Activated gamma-delta T cell treated with anti-CD3 and anti-CD28 coated beads, Interleukin-2, amount 50 U/mL, for 16 hours (primary cell): ENCODE measurements around the gene NISCH.

Experiments
- DNase-seq: peaks from one replicate; pipeline ENCODE4 v3.0.0-alpha.2; 2020; ENCODE audit warnings: low read depth

NISCH gene

DNA sequence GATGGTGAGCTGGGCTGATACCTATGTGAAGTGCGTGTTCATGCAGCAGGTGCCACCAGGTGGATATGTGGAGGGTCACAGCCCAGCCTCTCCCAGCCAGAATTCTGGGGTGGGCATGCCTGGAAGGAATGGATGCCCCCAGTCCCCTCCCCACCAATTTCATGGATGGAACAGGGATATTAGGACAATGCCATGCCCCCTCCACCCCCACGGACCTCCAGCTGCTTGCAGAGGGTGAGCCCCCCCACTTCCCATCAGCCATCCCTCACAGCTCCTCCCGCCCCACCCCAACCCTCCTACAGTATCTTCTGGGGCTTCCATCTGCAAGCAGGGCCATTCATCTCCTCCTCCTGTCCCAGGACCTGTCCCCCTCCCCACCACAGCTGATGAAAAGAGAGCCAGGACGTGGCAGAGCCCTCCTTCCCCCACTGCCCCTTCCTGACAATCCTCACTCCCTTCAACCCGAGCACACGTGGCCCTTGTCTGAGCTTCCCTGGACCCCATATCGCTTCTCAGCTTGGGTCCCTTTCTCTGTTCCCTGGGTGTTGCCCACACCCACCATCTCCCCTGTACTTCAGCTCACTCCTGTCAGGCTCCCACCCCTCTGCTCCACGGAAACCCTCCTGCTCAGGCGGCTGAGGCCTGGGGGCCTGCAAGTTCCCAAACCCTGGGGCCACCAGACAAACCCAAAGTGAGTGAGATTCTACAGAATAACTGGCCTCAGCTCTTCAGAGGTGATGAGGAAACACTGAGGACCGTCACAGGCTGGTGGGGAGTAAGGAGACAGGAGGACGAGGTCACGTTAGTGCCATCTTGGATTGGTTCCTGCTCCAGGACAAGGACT, 7.7 kb upstream of the NISCH start:
- no peak for DNase-seq

DNA sequence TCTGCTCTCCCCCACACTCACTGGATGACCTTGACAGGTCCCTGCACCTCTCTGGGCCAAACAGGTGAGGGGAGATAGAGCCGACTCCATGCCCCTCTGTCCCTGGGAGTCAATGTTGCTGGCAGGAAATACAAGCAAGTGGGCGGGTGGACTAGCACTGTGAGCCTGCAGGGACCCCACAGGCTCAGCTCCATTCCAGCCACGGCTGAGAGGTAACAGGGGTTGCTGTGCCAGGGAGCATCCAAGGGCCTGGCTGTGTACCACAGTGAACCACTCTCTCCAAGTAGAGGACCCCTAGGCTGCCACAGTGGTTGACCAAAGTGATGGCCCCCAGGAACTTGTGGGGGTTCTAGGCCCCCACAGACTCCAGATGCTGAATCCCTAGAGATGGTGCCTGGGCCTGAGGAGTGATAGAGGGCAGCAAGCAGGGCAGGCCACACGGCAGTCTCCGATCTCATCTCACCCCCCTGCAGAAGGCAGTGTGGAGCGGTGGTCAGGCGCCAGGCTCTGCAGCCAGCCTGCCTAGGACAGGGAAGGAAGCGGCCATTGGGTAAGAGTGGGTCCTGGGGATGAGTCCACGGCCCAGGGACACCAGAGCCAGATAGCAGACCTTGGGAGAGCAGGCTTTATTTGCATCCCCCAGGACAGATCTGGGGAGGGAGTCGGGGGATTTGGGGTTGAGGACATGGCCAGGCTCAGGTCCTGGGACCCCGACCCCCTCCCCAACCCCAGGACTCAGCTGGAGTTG, 4.7 kb upstream of the NISCH start:
- DNase-seq, result no peak

DNA sequence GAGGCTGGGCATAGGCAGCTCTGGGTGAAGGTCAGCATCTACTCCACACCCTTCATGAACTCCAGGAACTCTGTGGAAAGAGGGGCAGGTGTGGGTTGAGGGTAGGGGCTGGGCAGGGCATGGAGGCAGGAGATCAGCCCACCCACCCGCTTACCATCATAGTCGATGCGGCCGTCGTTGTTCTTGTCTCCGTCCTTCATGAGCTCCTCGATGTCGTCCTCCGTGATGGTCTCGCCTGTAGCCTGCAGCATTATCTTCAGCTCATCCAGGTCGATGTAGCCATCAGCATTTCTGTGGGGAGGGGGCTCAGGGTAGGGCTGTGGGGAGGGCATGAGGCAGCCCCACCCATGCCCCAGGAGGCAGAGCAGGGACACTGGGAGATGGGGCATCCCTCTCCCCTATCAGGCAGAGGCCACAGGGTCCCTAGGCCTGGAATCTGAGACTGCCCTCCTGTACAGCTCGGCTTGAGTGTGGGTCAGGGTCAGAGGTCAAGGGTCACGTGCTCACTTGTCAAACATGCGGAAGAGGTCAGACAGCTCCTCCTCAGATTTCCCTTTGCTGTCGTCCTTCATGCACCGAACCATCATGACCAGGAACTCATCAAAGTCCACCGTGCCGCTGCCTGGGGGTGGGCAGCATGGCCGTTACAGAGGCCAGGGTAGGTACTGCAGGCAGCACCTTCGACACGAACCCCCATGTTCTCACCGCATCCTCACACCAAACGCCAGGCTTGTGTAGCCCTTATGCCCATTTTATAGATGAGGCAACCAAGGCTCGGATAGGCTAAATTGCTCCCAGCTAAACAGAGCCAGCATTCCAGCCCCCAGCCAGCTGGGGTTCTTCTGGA, 3.9 kb upstream of the NISCH start:
- DNase-seq, result no peak

DNA sequence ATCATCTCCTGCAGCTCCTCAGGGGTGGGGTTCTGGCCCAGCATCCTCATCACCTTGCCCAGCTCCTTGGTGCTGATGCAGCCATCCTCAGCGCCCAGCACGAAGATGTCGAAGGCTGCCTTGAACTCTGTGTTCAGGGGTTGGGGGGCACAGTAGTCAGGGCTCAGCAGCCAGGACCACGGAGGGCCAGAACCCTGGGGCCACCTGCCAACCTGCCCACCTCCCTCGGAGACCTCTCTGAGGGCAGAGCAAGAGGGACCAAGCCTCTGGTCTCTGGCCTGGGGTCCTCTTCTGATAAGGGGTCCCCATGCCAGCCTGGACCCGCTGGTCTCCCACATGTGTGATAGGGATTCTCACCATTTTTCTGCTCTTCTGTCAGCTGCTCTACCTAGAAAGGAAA, 3.3 kb upstream of the NISCH start:
- DNase-seq, result no peak

DNA sequence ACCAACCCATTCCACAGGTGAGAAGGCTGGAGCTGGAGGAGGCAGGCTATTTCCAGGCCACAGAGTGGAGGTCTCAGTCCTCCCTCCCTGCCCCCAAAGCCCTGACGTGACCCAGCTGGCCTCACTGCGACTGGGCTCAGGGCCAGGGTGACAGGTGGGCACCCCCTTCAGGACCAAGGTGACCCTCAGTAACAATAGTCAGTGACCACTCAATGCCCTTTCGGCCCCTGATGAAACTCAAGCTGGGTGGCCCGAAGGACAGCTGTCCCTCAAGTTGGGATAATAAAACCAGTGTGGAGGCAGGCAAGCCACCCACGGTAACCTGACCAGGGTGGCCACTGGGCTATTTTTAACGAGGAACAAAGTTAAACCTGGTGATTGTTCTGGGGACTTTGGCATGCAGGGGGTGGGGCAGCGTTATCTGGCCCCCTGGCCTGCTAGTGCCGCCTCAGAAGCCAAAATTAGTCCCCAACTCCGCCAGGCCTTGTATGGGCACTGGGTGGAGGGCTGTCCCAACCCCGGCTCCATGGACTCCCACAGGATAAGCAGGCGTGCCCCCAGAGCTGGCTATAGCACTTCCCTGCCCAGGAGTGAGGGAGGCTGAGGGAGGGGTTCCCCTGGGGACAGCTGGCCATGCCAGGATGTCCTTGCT, 2.7 kb upstream of the NISCH start:
- no peak for DNase-seq

DNA sequence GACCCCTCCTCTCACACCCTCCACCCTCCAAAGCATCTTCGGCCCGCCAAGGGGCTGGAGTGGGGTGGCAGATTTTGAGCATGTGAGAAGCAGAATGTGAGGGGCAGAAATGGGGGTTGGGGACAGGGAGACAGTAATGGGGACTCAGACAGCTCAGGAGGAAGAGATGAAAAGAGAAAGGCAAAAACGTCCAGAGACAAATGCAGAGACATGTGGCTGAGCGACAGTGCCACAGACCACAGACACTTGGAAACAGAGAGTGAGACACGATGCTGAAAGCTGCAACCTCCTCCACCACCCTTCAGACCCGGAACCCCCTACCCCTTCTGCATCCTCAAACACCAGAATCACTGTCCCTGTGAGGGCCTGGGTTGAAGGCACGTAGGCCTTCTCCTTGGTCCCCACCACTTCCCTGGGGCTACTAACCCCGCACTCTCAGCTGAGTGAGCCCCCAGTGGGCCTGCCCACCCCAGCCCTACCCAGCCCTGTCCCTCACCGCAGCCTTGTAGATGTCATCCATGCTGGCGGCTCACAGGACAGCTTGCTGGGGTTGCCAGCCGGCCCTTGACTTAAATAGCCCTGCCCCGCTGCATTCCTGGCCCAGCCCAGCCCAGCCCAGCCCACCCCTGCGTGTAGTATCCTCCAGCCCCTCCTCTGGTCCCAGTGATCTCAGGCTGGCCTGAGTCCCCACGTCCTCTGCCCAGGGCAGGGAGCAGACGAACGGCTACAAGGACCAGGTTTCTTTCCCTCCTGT, 1.7 kb upstream of the NISCH start, which contains the start of gene TNNC1:
TSS of gene TNNC1 (minus strand) at position 546 of the 754 bp plus-strand sequence. CDS start at position 520, 26 bp downstream.
- no peak for DNase-seq

GRCh38 chr3:52454250-52454937, 1.0 kb upstream of the NISCH start:
- DNase-seq, result no peak

DNA sequence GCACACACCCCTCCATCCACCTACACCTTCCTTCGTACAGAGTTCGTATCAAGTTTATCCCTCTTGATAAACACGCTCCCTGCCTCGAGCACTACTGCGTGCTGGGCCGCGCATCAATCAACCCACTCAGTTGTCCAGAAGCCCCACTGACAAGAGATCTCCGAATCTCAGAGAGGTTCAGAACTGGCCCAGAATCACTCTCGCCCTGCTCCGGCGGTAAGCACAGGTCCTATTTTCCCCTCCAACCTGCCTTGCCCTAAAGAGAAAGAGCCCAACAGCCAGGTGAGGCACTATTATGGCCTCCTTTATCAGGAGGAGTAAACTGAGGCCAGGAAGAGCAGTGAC, 494 bp upstream of the NISCH start:
- no peak for DNase-seq

DNA sequence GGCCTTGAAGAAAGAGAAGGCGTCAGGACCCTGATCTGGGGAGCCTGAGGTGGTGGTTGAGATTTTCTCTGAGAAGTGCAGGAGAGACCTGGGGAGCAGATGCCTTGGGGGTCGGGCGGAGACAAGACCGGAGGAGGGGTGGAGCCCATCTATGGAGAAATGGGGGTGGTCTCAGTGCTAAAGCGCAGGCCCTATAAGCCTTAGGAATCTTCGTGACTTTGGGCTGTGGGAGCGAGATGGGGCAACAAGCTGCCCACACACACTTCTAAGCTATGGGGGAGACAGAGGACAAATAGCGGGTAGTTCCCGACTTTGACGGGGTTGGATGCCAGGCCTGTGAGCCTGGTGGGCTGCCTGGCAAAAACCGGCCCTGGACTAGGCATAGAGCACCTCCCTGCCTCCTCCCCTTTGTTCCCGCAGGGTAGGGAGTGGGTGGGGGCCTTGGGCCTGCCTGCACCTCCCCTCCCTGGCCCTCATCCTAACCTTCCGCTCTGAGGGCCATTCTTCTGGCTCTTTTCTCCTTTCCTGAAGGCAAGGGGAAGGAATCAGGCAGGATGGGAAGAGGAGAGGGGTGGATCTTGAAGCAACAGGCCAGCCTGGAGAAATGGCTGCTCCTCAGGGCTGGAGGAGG, 880 bp downstream of the NISCH start:
- no peak for DNase-seq

DNA sequence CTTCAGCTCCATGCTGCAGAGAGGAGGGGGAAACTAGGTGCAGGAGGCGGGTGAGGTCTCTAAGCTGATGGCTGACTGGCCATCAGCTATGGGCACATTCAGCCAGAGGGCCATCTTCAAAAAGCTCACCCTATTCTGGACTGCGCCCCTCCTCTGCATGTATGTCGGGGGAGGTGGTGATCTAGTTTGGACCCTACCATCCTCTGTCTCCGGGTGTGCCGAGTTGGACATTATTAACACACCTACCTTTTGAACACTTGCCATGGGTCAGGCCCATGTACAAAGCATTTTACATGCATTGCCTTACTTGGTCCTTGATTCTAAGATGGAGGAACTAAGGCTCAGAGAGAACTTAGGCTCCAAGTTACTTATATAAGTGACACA, 1.4 kb downstream of the NISCH start:
- DNase-seq, result no peak

DNA sequence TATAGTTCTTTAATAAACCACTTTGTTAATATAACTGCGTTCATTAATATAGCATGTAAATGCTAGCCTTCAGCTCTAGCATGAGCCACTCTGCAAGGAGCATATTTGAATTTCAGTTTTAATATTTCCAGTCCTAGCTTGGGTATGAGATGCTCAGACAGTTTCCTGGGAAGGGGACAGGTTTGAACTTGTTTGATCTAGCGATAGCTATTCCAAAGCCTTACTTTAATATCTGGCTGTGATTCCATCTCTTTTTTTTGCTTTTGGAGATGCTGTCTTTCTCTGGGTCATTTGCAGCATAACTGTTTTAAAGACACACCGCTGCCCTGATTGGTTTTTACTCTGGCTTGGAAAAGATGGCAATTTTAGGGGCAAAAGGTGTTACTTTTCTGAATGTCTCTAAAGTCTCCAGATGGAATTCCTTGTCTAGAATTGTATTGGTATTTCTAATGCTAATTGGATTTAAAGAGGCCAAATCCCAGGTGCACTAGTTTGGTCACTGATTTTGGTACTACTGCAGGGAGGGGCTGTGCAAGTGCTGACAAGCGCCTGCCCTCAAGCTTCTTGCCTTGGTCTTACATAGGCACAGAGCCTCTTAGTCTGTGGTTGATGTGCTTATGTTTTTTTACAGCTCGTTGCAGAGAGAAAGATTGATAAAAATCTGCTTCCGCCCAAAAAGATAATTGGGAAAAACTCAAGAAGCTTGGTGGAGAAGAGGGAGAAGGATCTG, 2.8 kb downstream of the NISCH start:
- no peak for DNase-seq

DNA sequence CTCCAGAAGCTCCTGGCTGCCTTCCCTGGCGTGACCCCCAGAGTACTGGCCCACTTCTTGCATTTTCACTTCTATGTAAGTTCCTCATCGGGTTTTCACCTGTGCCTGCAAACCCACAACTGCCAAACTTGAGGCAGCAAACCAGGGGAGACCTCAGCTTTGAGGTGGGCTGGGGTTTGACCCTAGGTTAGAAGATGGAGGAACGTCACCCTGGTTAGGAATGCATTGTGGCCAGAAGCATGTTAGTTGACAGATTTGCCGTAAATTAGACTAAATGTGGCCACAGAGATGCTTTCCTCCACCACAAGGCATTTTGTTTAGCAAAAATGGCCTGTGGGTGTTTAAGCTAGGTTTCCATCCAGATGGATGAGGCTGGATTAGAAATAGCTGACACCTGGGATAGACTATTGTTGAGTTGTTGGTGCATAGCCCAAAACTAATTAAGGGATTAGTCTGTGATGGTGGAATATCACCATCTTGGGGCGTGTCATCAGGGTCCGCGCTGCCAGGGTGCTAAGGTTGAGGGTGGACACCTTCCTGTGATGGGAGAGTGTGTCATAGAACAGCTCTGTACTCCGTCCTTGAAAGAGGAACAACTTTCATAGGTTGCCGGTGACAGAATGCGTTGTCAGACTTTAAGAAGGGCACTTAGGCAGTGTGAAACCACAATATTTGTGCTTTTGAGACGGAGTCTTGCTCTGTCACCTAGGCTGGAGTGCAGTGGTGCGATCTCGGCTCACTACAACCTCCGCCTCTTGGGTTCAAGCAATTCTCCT, 3.6 kb downstream of the NISCH start:
- DNase-seq, result no peak

GRCh38 chr3:52461874-52462273, 6.5 kb downstream of the NISCH start:
- DNase-seq, result no peak

DNA sequence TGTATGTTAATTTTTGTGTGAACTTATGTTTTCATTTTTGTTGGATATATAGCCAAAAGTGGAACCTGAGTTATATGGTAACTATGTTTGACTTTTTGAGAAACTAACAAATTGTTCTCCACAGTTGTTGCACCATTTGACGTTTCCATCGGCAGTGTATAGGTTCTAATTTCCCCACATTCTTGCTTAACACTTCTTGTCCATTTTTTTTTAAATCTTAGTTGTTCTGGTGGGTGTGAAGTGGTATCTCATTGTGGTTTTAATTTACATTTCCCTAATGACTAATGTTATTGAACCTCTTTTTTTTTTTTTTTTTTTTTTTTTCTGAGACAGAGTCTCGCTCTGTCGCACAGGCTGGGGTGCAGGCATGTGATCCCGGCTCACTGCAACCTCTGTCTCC, 8.0 kb downstream of the NISCH start:
- DNase-seq, result no peak

DNA sequence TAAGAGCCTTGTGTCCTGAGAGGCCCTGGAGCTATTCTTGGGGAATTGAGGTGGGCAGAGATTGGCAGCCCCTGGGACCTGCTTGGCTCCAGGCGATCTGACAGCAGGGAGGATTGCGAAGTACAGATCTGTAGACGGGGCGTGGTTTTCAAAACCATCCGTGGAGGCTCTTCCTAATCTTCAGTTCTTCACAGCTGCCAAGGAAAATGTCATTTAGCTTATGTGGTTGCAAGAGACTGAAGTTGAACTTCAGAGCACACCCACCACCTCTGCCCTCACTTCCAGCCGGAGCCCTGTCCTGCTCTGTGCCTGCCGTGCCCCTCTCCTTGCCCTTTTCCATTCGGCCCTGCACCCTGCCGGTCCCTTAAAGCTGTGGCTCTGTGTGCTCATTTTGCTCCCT, 12.9 kb downstream of the NISCH start:
- no peak for DNase-seq

- no peak for DNase-seq
Measured at GRCh38 chr3:52469001-52469400, 13.6 kb downstream of the NISCH start.

GRCh38 chr3:52470920-52471319, 15.5 kb downstream of the NISCH start:
- DNase-seq, result no peak

- DNase-seq, result no peak
Measured at GRCh38 chr3:52471371-52472238, 16.2 kb downstream of the NISCH start.
